Heart left ventricle (tissue), 16 donors: ENCODE data around the gene COA4. TPM values are rescaled to one million over a fixed set of nuclear protein-coding genes. Genes with fewer than 3 reads are reported as not detected.

Source experiments
- ATAC-seq, 4 donors: fragments of 200-7000 bp; cut with Tn5 transposase; one replicate each; pipeline ENCODE4 v1.9.1; 2020 to 2022; ENCODE audit warnings: moderate library complexity in 4 of 4, mild to moderate bottlenecking in 3 of 4, moderate number of reproducible peaks in 1 of 4
- DNase-seq, 5 donors: peaks; one replicate each; pipeline ENCODE4 v3.0.0-alpha.2; 2020
- H3K27ac ChIP-seq, 12 donors: fragments of 200-600 bp; sonication (generic) in 4 of 12; one replicate each; pipeline versions ENCODE4 v1.5.0 to v1.8.0; 2016 to 2022; ENCODE audit warnings: mild to moderate bottlenecking in 2 of 12
- H3K27me3 ChIP-seq, 9 donors: fragments of 200-600 bp; sonication (generic) in 2 of 9; one replicate each; pipeline versions ENCODE4 v1.5.1 to v1.8.0; 2016 to 2022; ENCODE audit warnings: mild to moderate bottlenecking in 3 of 9
- H3K36me3 ChIP-seq, 9 donors: fragments of 200-600 bp; sonication (generic) in 2 of 9; one replicate each; pipeline versions ENCODE4 v1.5.0 to v1.8.0; 2018 to 2022; ENCODE audit warnings: mild to moderate bottlenecking in 2 of 9
- H3K4me1 ChIP-seq, 12 donors: fragments of 200-600 bp; sonication (generic) in 4 of 12; one replicate each; pipeline versions ENCODE4 v1.5.0 to v1.8.0; 2016 to 2022; ENCODE audit warnings: mild to moderate bottlenecking in 3 of 12
- H3K4me3 ChIP-seq, 12 donors: fragments of 200-600 bp; sonication (generic) in 4 of 12; one replicate each; pipeline versions ENCODE4 v1.5.0 to v1.8.0; 2017 to 2022; ENCODE audit warnings: mild to moderate bottlenecking in 9 of 12, moderate library complexity in 4 of 12
- H3K9me3 ChIP-seq, 12 donors: fragments of 200-600 bp; sonication (generic) in 4 of 12; one replicate each; pipeline versions ENCODE4 v1.5.0 to v1.8.0; 2016 to 2022; ENCODE audit warnings: mild to moderate bottlenecking in 1 of 12
- POLR2A ChIP-seq, 2 donors: fragments of 450-650 bp; IDR thresholded peaks; one replicate each; pipeline ENCODE4 v1.6.1; 2017; ENCODE audit warnings: antibody characterized with exemption in 2 of 2, mild to moderate bottlenecking in 2 of 2, moderate library complexity in 2 of 2
- WGBS, 4 donors: extraction: QIAGEN DNeasy Blood & Tissue Kit in 2 of 4; methylation state at CpG; one replicate each; pipeline versions ENCODE4 v1.1.5 to v1.1.7; 2013 to 2018; 5-methylcytosine and 5-hydroxymethylcytosine counted together
- intact Hi-C, 10 donors: fragments of 100-400 bp; cut with DNase I; formaldehyde crosslinking; loops; one replicate each; pipeline versions ENCODE4 v1.11.1 to v1.14.2; 2022
- polyA plus RNA-seq, 2 donors: library from polyadenylated mRNA; stranded (reverse); fragments of 200-250 nt; gene quantifications; one replicate each; pipeline ENCODE4 v1.2.3, GENCODE V29; 2013
- total RNA-seq, 9 donors: library from RNA; depleted of rRNA in 2 of 9; stranded (reverse); fragments of >200 nt in 2 of 9; fragmentation: NEBNext Ultra II Directional in 3 of 9; extraction: Animal tissue kit (Norgen Biotek cat#: 25700) in 3 of 9; gene quantifications; one replicate each; pipeline versions ENCODE4 v1.1.0 to v1.2.4, GENCODE V29; 2016 to 2023
- TF ChIP-seq, protein P1 (sequence below), 12 donors: fragments of 200-600 bp; sonication (generic) in 4 of 12; IDR thresholded peaks; one replicate each; pipeline versions ENCODE4 v1.5.0 to v1.8.0; 2018 to 2022; ENCODE audit warnings: antibody characterized with exemption in 12 of 12, mild to moderate bottlenecking in 5 of 12
- donor health status: ischemic (EF 13 %, LVEDD 7.1; RV severe dilation, severe dysfunction).
- donor health status: healthy with polysubstance abuse.
- donor health status: DM: no; HTN: yes; CAD: no.
- donor health status: DM: no; HTN: no; CAD: no.
- donor health status: ischemic (EF 25% LVEDD 6.9; RV normal size, moderate dysfunction).
- donor health status: ischemic (EF 25% LVEDD 5.7; RV mildly dilated, moderate dysfunction).
- donor health status: healthy.
- donor health status: DM: yes; HTN: yes; CAD: no.
- donor health status: ischemic (EF 35%, LVEDD 5.7; RV mildly dilated, moderate dysfunction).
- donor health status: nonischemic (EF 11% LVEDD 7.7; RV severe dilation, severe dysfunction).
- donor health status: DM: yes; HTN: yes; CAD: no.
- donor health status: PGD.
- donor health status: ischemic (EF 29% LVEDD 5.4; RV normal size, mild dysfunction).
- donor health status: nonischemic (EF 23%, LVEDD 6.1; RV moderate dilation, normal function).

The COA4 gene
- total and polyA plus RNA-seq, 11 donors: 46.0 to 136 (median 57.7) TPM

DNA sequence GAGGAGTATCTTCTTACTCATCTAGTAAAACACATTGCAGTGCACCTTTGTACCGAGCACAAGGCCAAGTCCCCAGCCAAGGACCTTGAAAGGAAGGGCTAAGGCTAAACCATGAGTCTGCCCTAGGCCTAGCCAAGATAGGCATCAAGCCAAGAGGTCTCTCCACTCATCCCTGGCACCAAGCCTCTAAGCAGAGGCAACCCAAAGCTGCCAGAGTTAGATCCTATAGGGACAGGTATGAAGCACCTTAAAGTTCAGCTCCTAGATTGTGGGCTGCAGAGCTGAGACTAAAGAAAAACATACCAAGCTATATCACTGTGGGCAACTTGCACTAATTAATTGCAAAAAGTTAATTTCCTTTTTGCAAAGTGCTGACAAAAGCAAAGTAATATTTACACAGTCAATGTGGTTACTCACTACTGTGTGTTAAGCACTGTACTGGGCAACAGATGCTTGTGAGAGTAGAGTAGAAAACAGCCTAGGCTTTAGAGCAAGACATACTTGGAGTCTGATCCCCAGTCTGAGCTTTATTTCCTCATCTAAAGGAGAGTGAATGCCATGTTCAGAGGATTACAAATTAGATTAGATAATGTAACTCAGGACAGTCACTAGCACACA, 7.2 kb downstream of the COA4 start:
- H3K4me3 ChIP-seq: no peak overlapping the region
- no peaks in the 10 kb centered on the region for H3K27me3 ChIP-seq
- H3K27ac ChIP-seq: no peak overlapping the region
- intact Hi-C loops: no loop called here
- peak in 2 of 4 donors; percentile 18 to 31 for ATAC-seq
- H3K4me1 ChIP-seq: peaks cover 0 to 11% (median 0%) of the 10 kb centered on the region in 12 donors
- WGBS, 4 donors: 38 to 52% (median 48%) methylated on average over 1 of the region's 1 CpG
- no peaks in the 10 kb centered on the region for H3K9me3 ChIP-seq
- no peak for DNase-seq
- H3K36me3 ChIP-seq: peaks cover 0 to 64% (median 42%) of the 10 kb centered on the region in 9 donors
- TF ChIP-seq, protein P1, sequence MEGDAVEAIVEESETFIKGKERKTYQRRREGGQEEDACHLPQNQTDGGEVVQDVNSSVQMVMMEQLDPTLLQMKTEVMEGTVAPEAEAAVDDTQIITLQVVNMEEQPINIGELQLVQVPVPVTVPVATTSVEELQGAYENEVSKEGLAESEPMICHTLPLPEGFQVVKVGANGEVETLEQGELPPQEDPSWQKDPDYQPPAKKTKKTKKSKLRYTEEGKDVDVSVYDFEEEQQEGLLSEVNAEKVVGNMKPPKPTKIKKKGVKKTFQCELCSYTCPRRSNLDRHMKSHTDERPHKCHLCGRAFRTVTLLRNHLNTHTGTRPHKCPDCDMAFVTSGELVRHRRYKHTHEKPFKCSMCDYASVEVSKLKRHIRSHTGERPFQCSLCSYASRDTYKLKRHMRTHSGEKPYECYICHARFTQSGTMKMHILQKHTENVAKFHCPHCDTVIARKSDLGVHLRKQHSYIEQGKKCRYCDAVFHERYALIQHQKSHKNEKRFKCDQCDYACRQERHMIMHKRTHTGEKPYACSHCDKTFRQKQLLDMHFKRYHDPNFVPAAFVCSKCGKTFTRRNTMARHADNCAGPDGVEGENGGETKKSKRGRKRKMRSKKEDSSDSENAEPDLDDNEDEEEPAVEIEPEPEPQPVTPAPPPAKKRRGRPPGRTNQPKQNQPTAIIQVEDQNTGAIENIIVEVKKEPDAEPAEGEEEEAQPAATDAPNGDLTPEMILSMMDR (IDR thresholded peaks at IDR 0.05): no peak
- TF ChIP-seq POLR2A (IDR thresholded peaks at IDR 0.05): no peak

GRCh38 chr11:73866586-73866996, 10.1 kb downstream of the COA4 start:
- DNase-seq: peak in 2 of 5 donors; percentile 38 to 61
- TF ChIP-seq, protein P1 (IDR thresholded peaks at IDR 0.05): no peak
- TF ChIP-seq POLR2A (IDR thresholded peaks at IDR 0.05): no peak
- 29 to 52% (median 45%) methylated on average over 2 of the region's 2 CpGs for WGBS, 4 donors
- H3K9me3 ChIP-seq: no peaks in the 10 kb centered on the region
- ATAC-seq: peak in 3 of 4 donors; percentile 65 to 81 (median 73)
- peak overlapping the region in 9 of 12 donors; percentile 5 to 55 (median 35) for H3K27ac ChIP-seq
- H3K4me3 ChIP-seq: no peak overlapping the region
- H3K4me1 ChIP-seq: peaks cover 0 to 11% (median 0%) of the 10 kb centered on the region in 12 donors
- H3K27me3 ChIP-seq: no peaks in the 10 kb centered on the region
- peaks cover 0 to 55% (median 30%) of the 10 kb centered on the region in 9 donors for H3K36me3 ChIP-seq
- intact Hi-C loops: no loop called here

DNA sequence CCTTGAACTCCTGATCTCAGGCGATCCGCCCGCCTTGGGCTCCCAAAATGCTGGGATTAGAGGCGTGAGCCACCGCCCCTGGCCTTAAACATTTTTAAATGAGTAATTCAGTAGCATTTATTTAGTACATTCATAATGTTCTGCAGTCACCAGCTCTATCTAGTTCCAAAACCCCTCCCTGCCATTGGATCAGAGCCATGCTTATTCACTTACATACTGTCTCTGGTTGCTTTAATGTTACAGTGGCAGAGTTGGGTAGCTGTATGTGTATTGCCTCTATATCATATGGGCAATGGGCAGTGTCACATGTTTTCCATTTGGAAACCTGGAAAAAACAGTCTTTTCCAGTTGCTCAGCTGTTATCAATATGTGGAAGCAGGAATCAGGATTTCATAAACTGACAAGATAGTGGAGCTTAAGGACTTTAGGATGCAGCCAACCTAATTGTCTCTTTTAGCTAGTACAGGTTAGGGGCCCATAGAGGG, 10.5 kb downstream of the COA4 start:
- WGBS, 4 donors: 86 to 97% (median 91%) methylated on average over 5 of the region's 5 CpGs
- H3K27me3 ChIP-seq: no peaks in the 10 kb centered on the region
- DNase-seq (no peak), ATAC-seq (peak in 3 of 4 donors; percentile 21 to 58 (median 37))
- peaks cover 0 to 11% (median 0%) of the 10 kb centered on the region in 12 donors for H3K4me1 ChIP-seq
- H3K27ac ChIP-seq: peak overlapping the region in 8 of 12 donors; percentile 5 to 52 (median 37)
- peaks cover 0 to 55% (median 30%) of the 10 kb centered on the region in 9 donors for H3K36me3 ChIP-seq
- intact Hi-C loops: no loop called here
- no peaks in the 10 kb centered on the region for H3K9me3 ChIP-seq
- no peak overlapping the region for H3K4me3 ChIP-seq
- TF ChIP-seq POLR2A (IDR thresholded peaks at IDR 0.05): no peak
- TF ChIP-seq, protein P1 (IDR thresholded peaks at IDR 0.05): no peak

DNA sequence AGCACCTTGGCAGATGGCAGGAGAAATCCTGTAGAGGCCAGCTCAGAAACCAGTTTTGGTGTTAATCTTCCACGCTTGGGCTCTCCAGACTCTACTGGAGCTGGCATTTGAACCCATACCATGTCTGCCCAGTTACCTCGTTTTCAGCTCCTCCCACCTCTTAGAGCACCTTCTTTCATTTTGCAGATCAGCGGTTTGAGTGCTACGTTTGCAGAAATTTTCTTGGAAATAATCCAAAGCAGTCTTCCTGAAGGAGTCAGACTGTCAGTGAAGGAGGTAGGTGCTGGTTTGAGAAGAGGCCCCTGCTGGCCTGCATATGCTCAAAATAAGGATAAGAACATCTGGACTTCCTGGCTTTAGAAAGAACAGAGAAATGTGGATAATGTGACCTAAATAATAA, 13.7 kb downstream of the COA4 start:
- no peak for TF ChIP-seq POLR2A (IDR thresholded peaks at IDR 0.05)
- TF ChIP-seq, protein P1 (IDR thresholded peaks at IDR 0.05): no peak
- DNase-seq (no peak), ATAC-seq (no peak)
- Histone ChIP-seq H3K4me1 (peaks cover 0 to 11% (median 0%) of the 10 kb centered on the region in 12 donors), H3K27ac (no peak overlapping the region), H3K4me3 (no peak overlapping the region), H3K27me3 (no peaks in the 10 kb centered on the region), H3K36me3 (peaks cover 0 to 58% (median 34%) of the 10 kb centered on the region in 9 donors), H3K9me3 (no peaks in the 10 kb centered on the region)
- intact Hi-C loops: no loop called here
- WGBS, 4 donors: 67 to 77% (median 70%) methylated on average over 4 of the region's 4 CpGs
